B cell (primary cell): ENCODE results near the gene BMP6. TPM values are rescaled to one million over a fixed set of nuclear protein-coding genes. Genes with fewer than 3 reads are reported as not detected.
"Not testable (repeated sequence)": the region's sequence is repeated elsewhere in the genome, so short reads cannot be mapped to it uniquely, and the experiment has no call there.

ENCODE experiments used
- ATAC-seq: fragments of 200-7000 bp; cut with Tn5 transposase; one replicate; pipeline ENCODE4 v1.10.0; 2021; ENCODE audit warnings: low read depth, mild to moderate bottlenecking, moderate number of reproducible peaks, moderate library complexity
- CTCF ChIA-PET: fragments of 350-600 bp; sonication (Branson Sonifier 250); formaldehyde crosslinking; loops from one replicate; lab custom pipeline; 2021; ENCODE audit warnings: antibody characterized with exemption, inconsistent platforms; lab: Charles Lee
- POLR2A ChIA-PET: fragments of 350-600 bp; sonication (Branson Sonifier 250); formaldehyde crosslinking; loops from one replicate; lab custom pipeline; 2021; ENCODE audit warnings: antibody characterized with exemption; lab: Charles Lee
- DNase-seq: peaks from one replicate; pipeline ENCODE4 v3.0.0; 2013
- H2AFZ ChIP-seq: 2 replicates; pipeline ENCODE4 v1.6.1; 2012; ENCODE audit warnings: mild to moderate bottlenecking, low read depth, low read length; ENCODE audit not compliant: insufficient read depth, poor library complexity, severe bottlenecking
- H3K27ac ChIP-seq, 2 donors: 1 replicate in 1 of 2; 2 replicates in 1 of 2; pipeline ENCODE4 v1.5.1; 2012 to 2013; ENCODE audit warnings: low read length in 2 of 2, mild to moderate bottlenecking in 2 of 2, moderate library complexity in 1 of 2
- H3K27me3 ChIP-seq, 4 experiments: fragments of 200-600 bp in 1 of 4; sonication (generic) in 1 of 4; replicated peaks in 1 of 4; 1 replicate in 2 of 4; 2 replicates in 2 of 4; pipeline versions ENCODE4 v1.6.1 to v1.7.0; 2013 to 2016; ENCODE audit warnings: low read length in 3 of 4, mild to moderate bottlenecking in 2 of 4, mixed read lengths in 1 of 4, moderate library complexity in 1 of 4; ENCODE audit not compliant: insufficient read depth in 4 of 4, control insufficient read depth in 3 of 4; ENCODE audit errors: control extremely low read depth in 1 of 4
- H3K36me3 ChIP-seq, 2 experiments: replicated peaks in 1 of 2; 1 replicate in 1 of 2; 2 replicates in 1 of 2; pipeline versions ENCODE4 v1.6.1 to v1.7.1; 2013; ENCODE audit warnings: low read length in 1 of 2; ENCODE audit not compliant: insufficient read depth in 2 of 2, control insufficient read depth in 1 of 2; ENCODE audit errors: control extremely low read depth in 1 of 2, extremely low read depth in 1 of 2
- H3K4me1 ChIP-seq, 2 donors: fragments of 200-600 bp in 1 of 2; sonication (generic) in 1 of 2; 1 replicate in 1 of 2; 2 replicates in 1 of 2; pipeline versions ENCODE4 v1.5.1 to v1.6.1; 2013 to 2017; ENCODE audit warnings: low read length in 2 of 2; ENCODE audit not compliant: control insufficient read depth in 2 of 2, insufficient read depth in 2 of 2
- H3K4me2 ChIP-seq: replicated peaks from 2 replicates; pipeline ENCODE3; 2012; ENCODE audit warnings: mild to moderate bottlenecking, low read depth, low read length; ENCODE audit not compliant: poor library complexity, severe bottlenecking
- H3K4me3 ChIP-seq, 5 experiments: fragments of 200-600 bp in 1 of 5; sonication (generic) in 1 of 5; 1 replicate in 3 of 5; 2 replicates in 2 of 5; pipeline versions ENCODE4 v1.5.1 to v1.7.0; 2011 to 2016; ENCODE audit warnings: low read length in 4 of 5, mild to moderate bottlenecking in 4 of 5, low read depth in 2 of 5, control low read depth in 1 of 5, moderate library complexity in 1 of 5; ENCODE audit not compliant: insufficient read depth in 1 of 5; ENCODE audit errors: control extremely low read depth in 1 of 5, extremely low read depth in 1 of 5
- H3K79me2 ChIP-seq: fragments of 200-600 bp; sonication (generic); one replicate; pipeline ENCODE4 v1.6.0; 2016; ENCODE audit warnings: low read length; ENCODE audit not compliant: control insufficient read depth, insufficient read depth
- H3K9ac ChIP-seq: fragments of 200-600 bp; sonication (generic); 2 replicates; pipeline ENCODE4 v1.6.1; 2017; ENCODE audit warnings: mild to moderate bottlenecking, low read length, moderate library complexity
- H3K9me3 ChIP-seq, 3 donors: one replicate each; pipeline versions ENCODE4 v1.6.1 to v1.7.1; 2013; ENCODE audit warnings: low read length in 2 of 3; ENCODE audit not compliant: control insufficient read depth in 2 of 3, insufficient read depth in 1 of 3; ENCODE audit errors: control extremely low read depth in 1 of 3
- H4K20me1 ChIP-seq: 2 replicates; pipeline ENCODE4 v1.6.0; 2012; ENCODE audit warnings: mild to moderate bottlenecking, low read length; ENCODE audit not compliant: insufficient read depth, control insufficient read depth, poor library complexity, severe bottlenecking
- H3K27ac Mint-ChIP-seq: one replicate; pipeline ENCODE4 v1.8.0; 2021; ENCODE audit warnings: mixed read lengths
- H3K27me3 Mint-ChIP-seq: one replicate; pipeline ENCODE4 v1.8.0; 2021; ENCODE audit warnings: mixed read lengths
- H3K4me1 Mint-ChIP-seq: one replicate; pipeline ENCODE4 v1.8.0; 2021; ENCODE audit warnings: mixed read lengths
- H3K4me3 Mint-ChIP-seq: one replicate; pipeline ENCODE4 v1.8.0; 2021; ENCODE audit warnings: mixed read lengths
- H3K9me3 Mint-ChIP-seq: one replicate; pipeline ENCODE4 v1.8.0; 2022; ENCODE audit warnings: mixed read lengths; ENCODE audit not compliant: insufficient read depth
- EZH2 ChIP-seq: IDR thresholded peaks from 2 replicates; pipeline ENCODE4 v1.6.1; 2012; ENCODE audit warnings: borderline replicate concordance, low read depth, mild to moderate bottlenecking, moderate library complexity, low read length; ENCODE audit not compliant: insufficient read depth, poor library complexity, severe bottlenecking
- WGBS: methylation state at CpG from one replicate; pipeline ENCODE4 v1.1.5; 2013; ENCODE audit warnings: missing lambda C conversion rate; ENCODE audit not compliant: insufficient coverage; 5-methylcytosine and 5-hydroxymethylcytosine counted together
- intact Hi-C: fragments of 100-400 bp; cut with micrococcal nuclease; formaldehyde crosslinking; loops from one replicate; pipeline ENCODE4 v1.10.0; 2022
- polyA plus RNA-seq: library from polyadenylated mRNA; depleted of rRNA; stranded (reverse); fragments of >200 nt; gene quantifications from 2 replicates; pipeline ENCODE4 v1.2.3, GENCODE V29; 2012
- total RNA-seq, 2 donors: library from RNA; stranded (reverse); fragments of 120-200 nt in 1 of 2; gene quantifications; 1 replicate in 1 of 2; 2 replicates in 1 of 2; pipeline versions ENCODE4 v1.2.3 to v1.2.4, GENCODE V29; 2013 to 2022
- TF ChIP-seq, protein P1 (sequence below): fragments of 200-600 bp; IDR thresholded peaks from one replicate; pipeline ENCODE4 v1.8.0; 2022; ENCODE audit warnings: antibody characterized with exemption, mild to moderate bottlenecking

BMP6 gene
- total and polyA plus RNA-seq, 2 donors (not counting 1 experiment from before 2014, with no cell fraction given): 0.43 to 2.9 TPM

DNA sequence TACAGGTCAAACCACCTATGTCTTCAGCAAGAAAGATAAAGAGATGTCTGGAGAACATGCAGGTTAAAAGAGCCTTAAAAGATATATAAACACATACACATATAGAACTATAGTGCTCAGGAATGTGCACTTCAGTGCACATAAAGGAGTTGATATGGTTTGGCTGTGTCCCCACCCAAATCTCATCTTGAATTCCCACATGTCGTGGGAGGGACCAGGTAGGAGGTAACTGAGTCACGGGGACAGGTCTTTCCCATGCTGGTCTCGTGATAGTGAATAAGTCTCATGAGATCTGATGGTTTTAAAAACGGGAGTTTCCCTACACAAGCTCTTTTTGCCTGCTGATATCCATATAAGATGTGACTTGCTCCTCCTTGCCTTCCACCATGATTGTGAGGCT lies 166.5 kb downstream of the BMP6 start:
- CTCF ChIA-PET, H3K79me2 ChIP-seq, H3K4me3 ChIP-seq, H3K9me3 Mint-ChIP-seq, H3K9ac ChIP-seq, H3K4me1 ChIP-seq, H3K27ac Mint-ChIP-seq, ATAC-seq, H3K27me3 ChIP-seq, H3K4me3 Mint-ChIP-seq, H3K27ac ChIP-seq, intact Hi-C loops, H3K9me3 ChIP-seq, H2AFZ ChIP-seq, POLR2A ChIA-PET, DNase-seq, H3K4me2 ChIP-seq, H3K4me1 Mint-ChIP-seq, H3K27me3 Mint-ChIP-seq: not testable (repeated sequence)
- 100% methylated on average over 2 of the region's 4 CpGs for WGBS
- Histone ChIP-seq H3K36me3 (peaks cover 0 to 99% of the 10 kb centered on the region in 2 experiments), H4K20me1 (peaks cover 14% of the 10 kb centered on the region)

DNA sequence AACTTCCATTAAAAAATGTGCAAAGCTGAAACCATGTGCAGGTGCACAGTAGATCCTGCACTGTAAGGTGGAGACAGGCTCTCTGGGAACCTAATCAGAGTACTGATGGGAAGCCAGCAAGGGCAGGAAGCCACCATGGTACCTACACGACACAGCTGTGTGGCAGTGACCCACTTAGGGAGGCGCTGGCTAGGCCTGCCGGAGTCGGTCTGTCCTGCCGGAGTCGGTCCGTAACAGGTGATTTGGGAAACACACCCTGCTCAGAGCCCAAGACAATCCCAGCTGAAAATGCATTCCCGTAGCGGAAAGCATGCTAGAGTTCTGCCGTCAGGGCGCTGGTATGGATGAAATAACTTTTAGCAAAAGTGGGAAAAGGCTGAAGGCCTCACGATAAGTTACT lies 167.4 kb downstream of the BMP6 start:
- H3K27me3 Mint-ChIP-seq: no peaks in the 10 kb centered on the region
- no peak for ATAC-seq

More for the DNA sequence above, 167.4 kb downstream of the BMP6 start:
- no peaks in the 10 kb centered on the region for H3K9me3 Mint-ChIP-seq
- Histone ChIP-seq H3K27me3 (no peaks in the 10 kb centered on the region), H2AFZ (no peak overlapping the region), H4K20me1 (peaks cover 14% of the 10 kb centered on the region), H3K36me3 (peaks cover 0 to 98% of the 10 kb centered on the region in 2 experiments), H3K79me2 (no peaks in the 10 kb centered on the region), H3K4me3 (no peak overlapping the region), H3K27ac (no peak overlapping the region), H3K4me1 (no peaks in the 10 kb centered on the region), H3K9ac (no peak overlapping the region), H3K4me2 (no peak overlapping the region), H3K9me3 (peaks cover 0 to 2% (median 0%) of the 10 kb centered on the region in 3 donors)
- 97% methylated on average over 9 of the region's 12 CpGs for WGBS
- CTCF ChIA-PET: interaction anchor here (0.7 kb wide), 1 partner anchor 231 kb away, joined by 3 read pairs; no protein-coding TSS in a partner anchor
- POLR2A ChIA-PET: interaction anchor here (0.6 kb wide), 1 partner anchor 15 kb away, joined by 4 read pairs; no protein-coding TSS in a partner anchor
- TF ChIP-seq EZH2: no peak
- TF ChIP-seq, protein P1, sequence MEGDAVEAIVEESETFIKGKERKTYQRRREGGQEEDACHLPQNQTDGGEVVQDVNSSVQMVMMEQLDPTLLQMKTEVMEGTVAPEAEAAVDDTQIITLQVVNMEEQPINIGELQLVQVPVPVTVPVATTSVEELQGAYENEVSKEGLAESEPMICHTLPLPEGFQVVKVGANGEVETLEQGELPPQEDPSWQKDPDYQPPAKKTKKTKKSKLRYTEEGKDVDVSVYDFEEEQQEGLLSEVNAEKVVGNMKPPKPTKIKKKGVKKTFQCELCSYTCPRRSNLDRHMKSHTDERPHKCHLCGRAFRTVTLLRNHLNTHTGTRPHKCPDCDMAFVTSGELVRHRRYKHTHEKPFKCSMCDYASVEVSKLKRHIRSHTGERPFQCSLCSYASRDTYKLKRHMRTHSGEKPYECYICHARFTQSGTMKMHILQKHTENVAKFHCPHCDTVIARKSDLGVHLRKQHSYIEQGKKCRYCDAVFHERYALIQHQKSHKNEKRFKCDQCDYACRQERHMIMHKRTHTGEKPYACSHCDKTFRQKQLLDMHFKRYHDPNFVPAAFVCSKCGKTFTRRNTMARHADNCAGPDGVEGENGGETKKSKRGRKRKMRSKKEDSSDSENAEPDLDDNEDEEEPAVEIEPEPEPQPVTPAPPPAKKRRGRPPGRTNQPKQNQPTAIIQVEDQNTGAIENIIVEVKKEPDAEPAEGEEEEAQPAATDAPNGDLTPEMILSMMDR: no peak
- intact Hi-C loops: no loop called here
- H3K4me1 Mint-ChIP-seq: peaks cover 7% of the 10 kb centered on the region
- H3K4me3 Mint-ChIP-seq: no peak overlapping the region
- no peak for DNase-seq
- H3K27ac Mint-ChIP-seq: no peak overlapping the region
